Breast epithelium (tissue), 3 donors: ENCODE results near the gene IQCH.

Experiments
- CTCF ChIP-seq, 3 donors: fragments of 450-650 bp; IDR thresholded peaks; one replicate each; pipeline ENCODE4 v1.5.1; 2016 to 2017; ENCODE audit warnings: antibody characterized with exemption in 3 of 3, mild to moderate bottlenecking in 3 of 3, moderate library complexity in 3 of 3
- POLR2AphosphoS5 ChIP-seq, 3 donors: sonication (generic); formaldehyde crosslinking; IDR thresholded peaks; one replicate each; pipeline ENCODE4 v1.6.1; 2017; ENCODE audit warnings: antibody characterized with exemption in 3 of 3

- no peak for TF ChIP-seq CTCF (IDR thresholded peaks at IDR 0.05)
- TF ChIP-seq POLR2AphosphoS5 (IDR thresholded peaks at IDR 0.05) = no peak
Measured at GRCh38 chr15:67331676-67332075, 77.1 kb downstream of the IQCH start.
